Liver (tissue), 9 donors: Measurements from ENCODE around the gene SPHKAP. TPM values are rescaled to one million over a fixed set of nuclear protein-coding genes. Genes with fewer than 3 reads are reported as not detected.

Experiments used
- DNase-seq: peaks from one replicate; pipeline ENCODE4 v3.0.0-alpha.2; 2017; ENCODE audit warnings: low spot score
- H3K27ac ChIP-seq, 2 donors: one replicate each; pipeline ENCODE4 v1.7.0; 2013; ENCODE audit warnings: inconsistent platforms in 2 of 2, low read length in 2 of 2, control low read depth in 1 of 2, low read depth in 1 of 2, mild to moderate bottlenecking in 1 of 2
- H3K27me3 ChIP-seq, 4 donors: one replicate each; pipeline versions ENCODE4 v1.6.1 to v1.7.0; 2013; ENCODE audit warnings: low read length in 3 of 4, inconsistent platforms in 1 of 4, mild to moderate bottlenecking in 1 of 4, moderate library complexity in 1 of 4; ENCODE audit not compliant: control insufficient read depth in 4 of 4, insufficient read depth in 4 of 4
- H3K36me3 ChIP-seq, 4 donors: one replicate each; pipeline versions ENCODE4 v1.6.1 to v1.7.0; 2013; ENCODE audit warnings: low read length in 3 of 4, mild to moderate bottlenecking in 3 of 4, low read depth in 1 of 4, moderate library complexity in 1 of 4; ENCODE audit not compliant: control insufficient read depth in 4 of 4, insufficient read depth in 3 of 4
- H3K4me1 ChIP-seq, 4 donors: one replicate each; pipeline versions ENCODE4 v1.6.1 to v1.7.0; 2013; ENCODE audit warnings: low read length in 3 of 4, mild to moderate bottlenecking in 3 of 4, moderate library complexity in 1 of 4; ENCODE audit not compliant: control insufficient read depth in 4 of 4, insufficient read depth in 4 of 4
- H3K4me3 ChIP-seq, 3 donors: one replicate each; pipeline versions ENCODE4 v1.6.1 to v1.7.0; 2013; ENCODE audit warnings: low read length in 3 of 3, control low read depth in 1 of 3, low read depth in 1 of 3, mild to moderate bottlenecking in 1 of 3
- H3K9ac ChIP-seq, 2 donors: one replicate each; pipeline ENCODE4 v1.7.0; 2013; ENCODE audit warnings: low read length in 2 of 2, mild to moderate bottlenecking in 2 of 2, moderate library complexity in 2 of 2, control low read depth in 1 of 2, low read depth in 1 of 2
- H3K9me3 ChIP-seq, 4 donors: one replicate each; pipeline versions ENCODE4 v1.6.1 to v1.7.0; 2013; ENCODE audit warnings: low read length in 3 of 4; ENCODE audit not compliant: control insufficient read depth in 4 of 4
- EGR1 ChIP-seq, 2 donors: IDR thresholded peaks; 2 replicates each; pipeline ENCODE4 v1.6.1; 2016 to 2018; ENCODE audit warnings: antibody characterized with exemption in 2 of 2, low read depth in 2 of 2
- FOXA1 ChIP-seq: IDR thresholded peaks from 2 replicates; pipeline ENCODE4 v1.6.1; 2016; ENCODE audit warnings: antibody characterized with exemption
- FOXA2 ChIP-seq: IDR thresholded peaks from 2 replicates; pipeline ENCODE4 v1.6.1; 2016; ENCODE audit warnings: antibody characterized with exemption
- GABPA ChIP-seq, 2 donors: IDR thresholded peaks in 1 of 2; conservative IDR thresholded peaks in 1 of 2; 2 replicates each; pipeline ENCODE4 v1.6.1; 2016; ENCODE audit warnings: antibody characterized with exemption in 2 of 2, mild to moderate bottlenecking in 1 of 2, moderate library complexity in 1 of 2
- HNF4A ChIP-seq, 2 donors: conservative IDR thresholded peaks; 2 replicates each; pipeline ENCODE4 v1.6.1; 2016; ENCODE audit warnings: antibody characterized with exemption in 2 of 2, mild to moderate bottlenecking in 2 of 2
- HNF4G ChIP-seq: IDR thresholded peaks from 2 replicates; pipeline ENCODE4 v1.6.1; 2016; ENCODE audit warnings: antibody characterized with exemption
- JUND ChIP-seq, 2 donors: IDR thresholded peaks; 2 replicates each; pipeline ENCODE4 v1.6.1; 2016; ENCODE audit warnings: antibody characterized with exemption in 2 of 2
- NR2F2 ChIP-seq: IDR thresholded peaks from 2 replicates; pipeline ENCODE4 v1.6.1; 2016; ENCODE audit warnings: antibody characterized with exemption
- RAD21 ChIP-seq, 2 donors: IDR thresholded peaks; 2 replicates each; pipeline ENCODE4 v1.6.1; 2016; ENCODE audit warnings: antibody characterized with exemption in 2 of 2, mild to moderate bottlenecking in 2 of 2
- RXRA ChIP-seq, 2 donors: IDR thresholded peaks; 2 replicates each; pipeline ENCODE4 v1.6.1; 2017 to 2018; ENCODE audit warnings: antibody characterized with exemption in 2 of 2, mild to moderate bottlenecking in 1 of 2
- SP1 ChIP-seq: IDR thresholded peaks from 2 replicates; pipeline ENCODE4 v1.6.1; 2018; ENCODE audit warnings: antibody characterized with exemption, mild to moderate bottlenecking
- TAF1 ChIP-seq: conservative IDR thresholded peaks from 2 replicates; pipeline ENCODE4 v1.6.1; 2016; ENCODE audit warnings: antibody characterized with exemption, mild to moderate bottlenecking
- YY1 ChIP-seq: IDR thresholded peaks from 2 replicates; pipeline ENCODE4 v1.6.1; 2016; ENCODE audit warnings: antibody characterized with exemption, mild to moderate bottlenecking
- polyA plus RNA-seq, 2 donors: library from polyadenylated mRNA; stranded (reverse) in 1 of 2; unstranded in 1 of 2; fragments of 200-250 nt in 1 of 2; fragments of >200 nt in 1 of 2; fragmentation: Nextera tagmentation in 1 of 2; extraction: Ambion mirVana in 1 of 2; gene quantifications; one replicate each; pipeline versions ENCODE4 v1.2.1 to v1.2.3, GENCODE V29; 2013 to 2015
- total RNA-seq, 2 donors: library from RNA; depleted of rRNA; stranded (reverse); fragments of >200 nt; gene quantifications; one replicate each; pipeline ENCODE4 v1.2.3, GENCODE V29; 2014
- TF ChIP-seq, protein P1 (sequence below): IDR thresholded peaks from 2 replicates; pipeline ENCODE4 v1.6.1; 2016; ENCODE audit warnings: antibody characterized with exemption
- TF ChIP-seq, protein P2 (sequence below): IDR thresholded peaks from 2 replicates; pipeline ENCODE4 v1.6.1; 2016; ENCODE audit warnings: antibody characterized with exemption
- TF ChIP-seq, protein P3 (sequence below): IDR thresholded peaks from 2 replicates; pipeline ENCODE4 v1.6.1; 2016; ENCODE audit warnings: antibody characterized with exemption
- TF ChIP-seq, protein P4 (sequence below): IDR thresholded peaks from 2 replicates; pipeline ENCODE4 v1.6.1; 2016; ENCODE audit warnings: antibody characterized with exemption, mild to moderate bottlenecking
- TF ChIP-seq, protein P5 (sequence below): fragments of 150-350 bp; IDR thresholded peaks from 2 replicates; pipeline ENCODE4 v1.5.1; 2017; ENCODE audit warnings: improper control_type of control experiment, low read depth, low read length; ENCODE audit not compliant: missing input control
- donor health status: healthy.
- donor health status: healthy.
- donor health status: healthy.
- donor health status: healthy.
- donor health status: healthy.

Gene SPHKAP
- total and polyA plus RNA-seq, 4 donors = not detected

DNA sequence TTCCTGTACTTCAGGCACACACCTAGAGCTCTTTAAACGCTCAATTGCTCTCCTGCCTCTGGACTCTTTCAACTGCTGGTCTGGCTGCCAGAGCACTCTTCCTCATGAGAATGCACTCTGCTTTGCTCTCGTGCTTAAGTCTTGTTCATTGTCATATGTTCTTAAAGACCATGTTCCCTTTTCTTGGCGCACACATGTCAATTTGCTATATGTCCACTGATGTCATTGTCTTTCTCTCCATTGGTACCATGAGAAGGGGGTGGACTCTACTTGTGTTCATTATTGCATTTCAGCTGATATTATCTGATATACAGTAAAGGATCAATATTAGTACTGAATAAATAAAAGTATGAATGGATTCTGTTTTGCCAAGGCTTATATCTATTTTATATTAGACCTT lies 16.8 kb downstream of the SPHKAP start (continued):
- TF ChIP-seq, protein P1, sequence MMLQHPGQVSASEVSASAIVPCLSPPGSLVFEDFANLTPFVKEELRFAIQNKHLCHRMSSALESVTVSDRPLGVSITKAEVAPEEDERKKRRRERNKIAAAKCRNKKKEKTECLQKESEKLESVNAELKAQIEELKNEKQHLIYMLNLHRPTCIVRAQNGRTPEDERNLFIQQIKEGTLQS = no peak
- TF ChIP-seq NR2F2 (no peak), SP1 (no peak)
- TF ChIP-seq, protein P2, sequence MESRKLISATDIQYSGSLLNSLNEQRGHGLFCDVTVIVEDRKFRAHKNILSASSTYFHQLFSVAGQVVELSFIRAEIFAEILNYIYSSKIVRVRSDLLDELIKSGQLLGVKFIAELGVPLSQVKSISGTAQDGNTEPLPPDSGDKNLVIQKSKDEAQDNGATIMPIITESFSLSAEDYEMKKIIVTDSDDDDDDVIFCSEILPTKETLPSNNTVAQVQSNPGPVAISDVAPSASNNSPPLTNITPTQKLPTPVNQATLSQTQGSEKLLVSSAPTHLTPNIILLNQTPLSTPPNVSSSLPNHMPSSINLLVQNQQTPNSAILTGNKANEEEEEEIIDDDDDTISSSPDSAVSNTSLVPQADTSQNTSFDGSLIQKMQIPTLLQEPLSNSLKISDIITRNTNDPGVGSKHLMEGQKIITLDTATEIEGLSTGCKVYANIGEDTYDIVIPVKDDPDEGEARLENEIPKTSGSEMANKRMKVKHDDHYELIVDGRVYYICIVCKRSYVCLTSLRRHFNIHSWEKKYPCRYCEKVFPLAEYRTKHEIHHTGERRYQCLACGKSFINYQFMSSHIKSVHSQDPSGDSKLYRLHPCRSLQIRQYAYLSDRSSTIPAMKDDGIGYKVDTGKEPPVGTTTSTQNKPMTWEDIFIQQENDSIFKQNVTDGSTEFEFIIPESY = no peak

DNA sequence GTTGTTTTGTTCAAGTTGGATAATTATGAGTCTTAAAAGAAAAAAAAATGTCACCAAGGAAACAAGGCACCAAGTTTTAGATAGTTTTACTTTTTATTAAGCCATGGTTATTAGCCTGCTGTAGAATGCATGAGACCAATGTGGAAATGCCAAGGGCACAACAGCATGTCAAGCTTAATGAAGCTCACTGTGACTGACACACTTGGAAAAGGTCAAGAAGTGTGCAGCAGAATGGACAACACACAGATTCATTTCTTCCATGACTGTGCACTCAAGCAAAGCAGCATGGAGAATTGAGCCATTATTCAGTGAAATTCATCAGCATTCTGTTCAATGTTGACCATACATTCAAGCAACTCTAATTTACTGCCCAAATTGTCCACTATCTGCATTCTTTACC lies 23.6 kb downstream of the SPHKAP start:
- no peak overlapping the region for H3K9ac ChIP-seq
- H3K27ac ChIP-seq = no peak overlapping the region
- peaks cover 0 to 3% (median 0%) of the 10 kb centered on the region in 4 donors for H3K27me3 ChIP-seq
- DNase-seq = no peak
- H3K4me1 ChIP-seq = no peaks in the 10 kb centered on the region
- TF ChIP-seq RXRA (IDR thresholded peaks at IDR 0.05) = no peak
- no peak for TF ChIP-seq HNF4G
- TF ChIP-seq, protein P3, sequence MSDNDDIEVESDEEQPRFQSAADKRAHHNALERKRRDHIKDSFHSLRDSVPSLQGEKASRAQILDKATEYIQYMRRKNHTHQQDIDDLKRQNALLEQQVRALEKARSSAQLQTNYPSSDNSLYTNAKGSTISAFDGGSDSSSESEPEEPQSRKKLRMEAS = no peak
- TF ChIP-seq EGR1 (IDR thresholded peaks at IDR 0.05; ENCODE audit: low read depth in 2 of 2) = no peak
- TF ChIP-seq SP1 = no peak
- no peak for TF ChIP-seq YY1
- TF ChIP-seq GABPA (IDR thresholded peaks at IDR 0.05 in 1 of 2, conservative IDR thresholded peaks at IDR 0.05 in 1 of 2) = no peak
- no peak for TF ChIP-seq FOXA1
- TF ChIP-seq RAD21 (IDR thresholded peaks at IDR 0.05) = no peak
- TF ChIP-seq, protein P1 = no peak
- TF ChIP-seq, protein P4, sequence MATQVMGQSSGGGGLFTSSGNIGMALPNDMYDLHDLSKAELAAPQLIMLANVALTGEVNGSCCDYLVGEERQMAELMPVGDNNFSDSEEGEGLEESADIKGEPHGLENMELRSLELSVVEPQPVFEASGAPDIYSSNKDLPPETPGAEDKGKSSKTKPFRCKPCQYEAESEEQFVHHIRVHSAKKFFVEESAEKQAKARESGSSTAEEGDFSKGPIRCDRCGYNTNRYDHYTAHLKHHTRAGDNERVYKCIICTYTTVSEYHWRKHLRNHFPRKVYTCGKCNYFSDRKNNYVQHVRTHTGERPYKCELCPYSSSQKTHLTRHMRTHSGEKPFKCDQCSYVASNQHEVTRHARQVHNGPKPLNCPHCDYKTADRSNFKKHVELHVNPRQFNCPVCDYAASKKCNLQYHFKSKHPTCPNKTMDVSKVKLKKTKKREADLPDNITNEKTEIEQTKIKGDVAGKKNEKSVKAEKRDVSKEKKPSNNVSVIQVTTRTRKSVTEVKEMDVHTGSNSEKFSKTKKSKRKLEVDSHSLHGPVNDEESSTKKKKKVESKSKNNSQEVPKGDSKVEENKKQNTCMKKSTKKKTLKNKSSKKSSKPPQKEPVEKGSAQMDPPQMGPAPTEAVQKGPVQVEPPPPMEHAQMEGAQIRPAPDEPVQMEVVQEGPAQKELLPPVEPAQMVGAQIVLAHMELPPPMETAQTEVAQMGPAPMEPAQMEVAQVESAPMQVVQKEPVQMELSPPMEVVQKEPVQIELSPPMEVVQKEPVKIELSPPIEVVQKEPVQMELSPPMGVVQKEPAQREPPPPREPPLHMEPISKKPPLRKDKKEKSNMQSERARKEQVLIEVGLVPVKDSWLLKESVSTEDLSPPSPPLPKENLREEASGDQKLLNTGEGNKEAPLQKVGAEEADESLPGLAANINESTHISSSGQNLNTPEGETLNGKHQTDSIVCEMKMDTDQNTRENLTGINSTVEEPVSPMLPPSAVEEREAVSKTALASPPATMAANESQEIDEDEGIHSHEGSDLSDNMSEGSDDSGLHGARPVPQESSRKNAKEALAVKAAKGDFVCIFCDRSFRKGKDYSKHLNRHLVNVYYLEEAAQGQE = no peak
- TF ChIP-seq, protein P5, sequence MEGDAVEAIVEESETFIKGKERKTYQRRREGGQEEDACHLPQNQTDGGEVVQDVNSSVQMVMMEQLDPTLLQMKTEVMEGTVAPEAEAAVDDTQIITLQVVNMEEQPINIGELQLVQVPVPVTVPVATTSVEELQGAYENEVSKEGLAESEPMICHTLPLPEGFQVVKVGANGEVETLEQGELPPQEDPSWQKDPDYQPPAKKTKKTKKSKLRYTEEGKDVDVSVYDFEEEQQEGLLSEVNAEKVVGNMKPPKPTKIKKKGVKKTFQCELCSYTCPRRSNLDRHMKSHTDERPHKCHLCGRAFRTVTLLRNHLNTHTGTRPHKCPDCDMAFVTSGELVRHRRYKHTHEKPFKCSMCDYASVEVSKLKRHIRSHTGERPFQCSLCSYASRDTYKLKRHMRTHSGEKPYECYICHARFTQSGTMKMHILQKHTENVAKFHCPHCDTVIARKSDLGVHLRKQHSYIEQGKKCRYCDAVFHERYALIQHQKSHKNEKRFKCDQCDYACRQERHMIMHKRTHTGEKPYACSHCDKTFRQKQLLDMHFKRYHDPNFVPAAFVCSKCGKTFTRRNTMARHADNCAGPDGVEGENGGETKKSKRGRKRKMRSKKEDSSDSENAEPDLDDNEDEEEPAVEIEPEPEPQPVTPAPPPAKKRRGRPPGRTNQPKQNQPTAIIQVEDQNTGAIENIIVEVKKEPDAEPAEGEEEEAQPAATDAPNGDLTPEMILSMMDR = no peak
- TF ChIP-seq JUND (IDR thresholded peaks at IDR 0.05) = no peak
- TF ChIP-seq HNF4A (conservative IDR thresholded peaks at IDR 0.05) = no peak
- TF ChIP-seq TAF1 = no peak
- TF ChIP-seq, protein P2 = no peak
- no peak for TF ChIP-seq NR2F2
- no peak for TF ChIP-seq FOXA2
- H3K4me3 ChIP-seq = no peak overlapping the region
- peaks cover 0 to 3% (median 1%) of the 10 kb centered on the region in 4 donors for H3K9me3 ChIP-seq
- H3K36me3 ChIP-seq = no peaks in the 10 kb centered on the region
